GM19438 (cell line): ENCODE results near the gene MS4A8.

Experiments
- ATAC-seq: cut with Tn5 transposase; IDR thresholded peaks from one replicate; pipeline ENCODE4 v1.9.1; 2021; ENCODE audit warnings: low read depth; ENCODE audit not compliant: unreplicated experiment

MS4A8 gene

GRCh38 chr11:60762851-60763691 is 63.7 kb downstream of the MS4A8 start:
- peak; percentile 69 for ATAC-seq

GRCh38 chr11:60763692-60764369 is 64.4 kb downstream of the MS4A8 start:
- ATAC-seq = no peak

- peak; percentile 46 for ATAC-seq
Measured at GRCh38 chr11:60764879-60765278, 65.5 kb downstream of the MS4A8 start.

- no peak for ATAC-seq
Measured at GRCh38 chr11:60765355-60765754, 65.9 kb downstream of the MS4A8 start.
